K562 (cell line): Measurements from ENCODE around the gene MTERF2. TPM values are rescaled to one million over a fixed set of nuclear protein-coding genes. Genes with fewer than 3 reads are reported as not detected.

Experiments
- ARNT ChIP-seq, 2 experiments: fragments of 450-650 bp; IDR thresholded peaks; 2 replicates each; pipeline ENCODE4 v1.6.1; 2016; ENCODE audit warnings: mild to moderate bottlenecking in 1 of 2
- DNMT1 ChIP-seq: fragments of 450-650 bp; IDR thresholded peaks from 2 replicates; pipeline ENCODE4 v1.6.1; 2016; ENCODE audit warnings: antibody characterized with exemption, mild to moderate bottlenecking
- FIP1L1 ChIP-seq: fragments of 200-400 bp; formaldehyde crosslinking; IDR thresholded peaks from 2 replicates; pipeline ENCODE4 v1.6.1; 2018; ENCODE audit warnings: mild to moderate bottlenecking, low read depth, low read length; ENCODE audit not compliant: poor library complexity, severe bottlenecking
- FOXA1 ChIP-seq: fragments of 450-650 bp; IDR thresholded peaks from 2 replicates; pipeline ENCODE4 v1.6.1; 2016; ENCODE audit warnings: mild to moderate bottlenecking, borderline replicate concordance
- GATAD2B ChIP-seq: fragments of 450-650 bp; IDR thresholded peaks from 2 replicates; pipeline ENCODE4 v1.6.1; 2017; ENCODE audit warnings: mild to moderate bottlenecking, borderline replicate concordance
- HMG20B ChIP-seq: fragments of 250-450 bp; sonication (Bioruptor Pico); IDR thresholded peaks from 2 replicates; pipeline ENCODE4 v1.5.0; 2021; ENCODE audit warnings: mild to moderate bottlenecking
- IRF2 ChIP-seq: sonication (generic); formaldehyde crosslinking; IDR thresholded peaks from 2 replicates; pipeline ENCODE4 v1.8.1; 2022; ENCODE audit warnings: mild to moderate bottlenecking, missing genetic modification reagents
- KLF16 ChIP-seq: IDR thresholded peaks from 2 replicates; pipeline ENCODE4 v1.6.1; 2016; ENCODE audit warnings: antibody characterized with exemption
- MYC ChIP-seq, 2 experiments: fragments of 250-450 bp in 1 of 2; sonication (Bioruptor Pico) in 1 of 2; IDR thresholded peaks; 2 replicates each; pipeline versions ENCODE4 v1.5.1 to v1.6.1; 2012 to 2021; ENCODE audit warnings: low read depth in 2 of 2, borderline replicate concordance in 1 of 2, improper control_type of control experiment in 1 of 2, low read length in 1 of 2, mild to moderate bottlenecking in 1 of 2, moderate library complexity in 1 of 2
- RBFOX2 ChIP-seq: fragments of 200-400 bp; formaldehyde crosslinking; IDR thresholded peaks from 2 replicates; pipeline ENCODE4 v1.6.1; 2017; ENCODE audit warnings: low read depth, mild to moderate bottlenecking, low read length, moderate library complexity
- TAF1 ChIP-seq: IDR thresholded peaks from 2 replicates; pipeline ENCODE4 v1.6.1; 2011; ENCODE audit warnings: mild to moderate bottlenecking, low read length, moderate library complexity; ENCODE audit not compliant: insufficient read depth, control insufficient read depth, severe bottlenecking; ENCODE audit errors: extremely low read depth
- TCF3 ChIP-seq: sonication (generic); formaldehyde crosslinking; IDR thresholded peaks from 2 replicates; pipeline ENCODE4 v1.4.0; 2020; ENCODE audit warnings: mild to moderate bottlenecking, missing genetic modification reagents
- ZBTB40 ChIP-seq, 2 experiments: fragments of 450-650 bp in 1 of 2; sonication (generic) in 1 of 2; formaldehyde crosslinking in 1 of 2; IDR thresholded peaks; 2 replicates each; pipeline versions ENCODE4 v1.7.1 to v1.9.0; 2016 to 2022; ENCODE audit warnings: inconsistent platforms in 1 of 2, mild to moderate bottlenecking in 1 of 2, missing genetic modification reagents in 1 of 2
- ZNF324 ChIP-seq: fragments of 250-450 bp; sonication (Bioruptor Pico); IDR thresholded peaks from 2 replicates; pipeline ENCODE4 v1.4.0; 2020; ENCODE audit warnings: mild to moderate bottlenecking
- ZNF431 ChIP-seq: sonication (generic); formaldehyde crosslinking; IDR thresholded peaks from 2 replicates; pipeline ENCODE4 v1.8.0; 2022; ENCODE audit warnings: mild to moderate bottlenecking, missing genetic modification reagents
- ZSCAN29 ChIP-seq: fragments of 450-650 bp; IDR thresholded peaks from 2 replicates; pipeline ENCODE4 v1.6.1; 2017
- ZZZ3 ChIP-seq: fragments of 450-650 bp; IDR thresholded peaks from 2 replicates; pipeline ENCODE4 v1.6.1; 2016; ENCODE audit warnings: antibody characterized with exemption, mild to moderate bottlenecking, moderate library complexity
- polyA plus RNA-seq, 8 experiments: library from polyadenylated mRNA; depleted of rRNA in 4 of 8; stranded (reverse) in 5 of 8; unstranded in 3 of 8; fragments of >200 nt; fragmentation: Nextera tagmentation in 2 of 8; fragmentation: Illumina TruSeq in 1 of 8; extraction: Ambion mirVana in 2 of 8; extraction: Trizol in 1 of 8; gene quantifications; 2 replicates each; pipeline versions ENCODE4 v1.2.1 to v1.2.3, GENCODE V29; 2011 to 2014; ENCODE audit warnings: inconsistent platforms in 1 of 8, missing spikeins in 1 of 8
- total RNA-seq, 7 experiments: library from RNA; depleted of rRNA in 6 of 7; stranded (reverse); fragments of >200 nt in 6 of 7; fragmentation: Illumina TruSeq in 2 of 7; extraction: Trizol in 2 of 7; gene quantifications; 2 replicates each; pipeline versions ENCODE4 v1.2.1 to v1.2.3, GENCODE V29; 2011 to 2021; ENCODE audit warnings: low replicate concordance in 1 of 7

Gene MTERF2
- total and polyA plus RNA-seq, 9 of the 15 experiments (the other 6 are each of a cell fraction or from before 2014, with no cell fraction given), result 10.0 to 63.2 (median 33.2) TPM

GRCh38 chr12:106984588-106985137, 2.3 kb downstream of the MTERF2 start (continued):
- TF ChIP-seq TAF1, result peak; percentile 46
- TF ChIP-seq ARNT (IDR thresholded peaks at IDR 0.05), result peak in 1 of 2 experiments; percentile 85; a peak in 1 of 4 replicates
- no peak for TF ChIP-seq ZNF431
- TF ChIP-seq HMG20B, result no peak
- TF ChIP-seq FIP1L1, result no peak
- 0 out of 2 replicates have a peak, but pooled peaks have one; percentile 52 for TF ChIP-seq ZSCAN29
- no peak for TF ChIP-seq RBFOX2
- peak; percentile 80 for TF ChIP-seq TCF3 (CRISPR knock-in tag)
- peak; percentile 35; the same call in 1 of the 2 replicates for TF ChIP-seq ZNF324 (CRISPR knock-in tag)
- TF ChIP-seq IRF2 (CRISPR knock-in tag), result no peak
- 0 out of 2 replicates have a peak, but pooled peaks have one; percentile 55 for TF ChIP-seq GATAD2B
- peak; percentile 65; the same call in 1 of the 2 replicates for TF ChIP-seq KLF16
- TF ChIP-seq MYC (IDR thresholded peaks at IDR 0.05; ENCODE audit: low read depth, low read length), result peak; percentile 88
- TF ChIP-seq MYC (CRISPR knock-in tag; IDR thresholded peaks at IDR 0.05; ENCODE audit: borderline replicate concordance, low read depth), result peak; percentile 44; the same call in 1 of the 2 replicates
- TF ChIP-seq DNMT1, result no peak
- no peak; the same call in 1 of the 2 replicates for TF ChIP-seq ZBTB40 (IDR thresholded peaks at IDR 0.05)
- TF ChIP-seq ZBTB40 (CRISPR knock-in tag; IDR thresholded peaks at IDR 0.05), result no peak
- no peak for TF ChIP-seq FOXA1
- no peak for TF ChIP-seq ZZZ3
